GM23338 (cell line): Measurements from ENCODE around the gene ZNF585A. TPM values are rescaled to one million over a fixed set of nuclear protein-coding genes. Genes with fewer than 3 reads are reported as not detected.
A peak's percentile ranks its signal among the peaks of the same experiment; 100 is the strongest.
"Not testable (repeated sequence)": the region's sequence is repeated elsewhere in the genome, so short reads cannot be mapped to it uniquely, and the experiment has no call there.

Experiments used
- ATAC-seq: fragments of 200-7000 bp; cut with Tn5 transposase; 3 replicates; pipeline ENCODE4 v1.9.1; 2020
- DNase-seq: peaks from one replicate; pipeline ENCODE4 v3.0.0-alpha.2; 2015; ENCODE audit warnings: low spot score
- H2AFZ ChIP-seq: fragments of 200-600 bp; sonication (generic); 2 replicates; pipeline ENCODE4 v1.8.0; 2016; ENCODE audit warnings: antibody characterized with exemption, mild to moderate bottlenecking, moderate library complexity
- H3F3A ChIP-seq: fragments of 200-600 bp; sonication (generic); replicated peaks from 2 replicates; pipeline ENCODE4 v1.8.0; 2017; ENCODE audit warnings: antibody characterized with exemption, mixed run types, low read depth
- H3K27ac ChIP-seq: fragments of 200-600 bp; sonication (generic); 2 replicates; pipeline ENCODE4 v1.6.1; 2016; ENCODE audit warnings: low read depth
- H3K27me3 ChIP-seq: fragments of 200-600 bp; sonication (generic); 2 replicates; pipeline ENCODE4 v1.8.0; 2016; ENCODE audit warnings: mild to moderate bottlenecking, mixed run types, moderate library complexity; ENCODE audit not compliant: insufficient read depth
- H3K36me3 ChIP-seq: fragments of 200-600 bp; sonication (generic); 2 replicates; pipeline ENCODE4 v1.8.0; 2016; ENCODE audit warnings: mild to moderate bottlenecking; ENCODE audit not compliant: insufficient read depth
- H3K4me1 ChIP-seq: fragments of 200-600 bp; sonication (generic); 2 replicates; pipeline ENCODE4 v1.8.0; 2016; ENCODE audit warnings: mild to moderate bottlenecking, moderate library complexity; ENCODE audit not compliant: insufficient read depth
- H3K4me2 ChIP-seq: fragments of 200-600 bp; sonication (generic); 2 replicates; pipeline ENCODE4 v1.7.1; 2017; ENCODE audit warnings: mixed run types
- H3K4me3 ChIP-seq: fragments of 200-600 bp; sonication (generic); 2 replicates; pipeline ENCODE4 v1.6.1; 2016; ENCODE audit warnings: mixed run types
- H3K79me2 ChIP-seq: fragments of 200-600 bp; sonication (generic); replicated peaks from 2 replicates; pipeline ENCODE4 v1.8.0; 2017; ENCODE audit warnings: mild to moderate bottlenecking; ENCODE audit not compliant: insufficient read depth
- H3K9me2 ChIP-seq: fragments of 200-600 bp; sonication (generic); 2 replicates; pipeline ENCODE4 v1.8.0; 2017; ENCODE audit not compliant: insufficient read depth
- H4K20me1 ChIP-seq: fragments of 200-600 bp; sonication (generic); replicated peaks from 2 replicates; pipeline ENCODE4 v1.8.0; 2017; ENCODE audit warnings: mild to moderate bottlenecking; ENCODE audit not compliant: insufficient read depth
- H3K27ac Mint-ChIP-seq: 2 replicates; pipeline ENCODE4 v1.8.0; 2020; ENCODE audit warnings: inconsistent platforms, mild to moderate bottlenecking, moderate library complexity, mixed read lengths
- H3K27me3 Mint-ChIP-seq: 3 replicates; pipeline ENCODE4 v1.8.0; 2022; ENCODE audit warnings: low read depth, mild to moderate bottlenecking, moderate library complexity, mixed read lengths, inconsistent platforms; ENCODE audit not compliant: insufficient read depth, poor library complexity
- H3K36me3 Mint-ChIP-seq: 3 replicates; pipeline ENCODE4 v1.8.0; 2021; ENCODE audit warnings: low read depth, mild to moderate bottlenecking, inconsistent platforms, moderate library complexity, mixed read lengths
- H3K4me1 Mint-ChIP-seq: 3 replicates; pipeline ENCODE4 v1.8.0; 2020; ENCODE audit warnings: mild to moderate bottlenecking, inconsistent platforms, mixed read lengths
- H3K4me3 Mint-ChIP-seq: 3 replicates; pipeline ENCODE4 v1.8.0; 2021; ENCODE audit warnings: moderate library complexity, mild to moderate bottlenecking, inconsistent platforms, mixed read lengths
- H3K9me3 Mint-ChIP-seq: 3 replicates; pipeline ENCODE4 v1.8.0; 2020; ENCODE audit warnings: moderate library complexity, mild to moderate bottlenecking, inconsistent platforms, mixed read lengths
- ETS1 ChIP-seq: IDR thresholded peaks from 2 replicates; pipeline ENCODE4 v1.6.1; 2016; ENCODE audit warnings: antibody characterized with exemption
- EZH2 ChIP-seq: fragments of 200-600 bp; sonication (generic); IDR thresholded peaks from one replicate; pipeline ENCODE4 v1.8.0; 2017; ENCODE audit warnings: antibody characterized with exemption, mild to moderate bottlenecking, low read depth; ENCODE audit not compliant: unreplicated experiment
- ZNF462 ChIP-seq: fragments of 250-450 bp; sonication (Bioruptor Pico); IDR thresholded peaks from 2 replicates; pipeline ENCODE4 v1.5.0; 2020; ENCODE audit warnings: mild to moderate bottlenecking, moderate library complexity
- polyA plus RNA-seq: library from polyadenylated mRNA; unstranded; fragments of >200 nt; fragmentation: Nextera tagmentation; extraction: Ambion mirVana; gene quantifications from 2 replicates; pipeline ENCODE4 v1.2.1, GENCODE V29; 2016
- total RNA-seq: library from RNA; depleted of rRNA; stranded (reverse); fragments of >200 nt; shearing (Covaris generic); gene quantifications from 2 replicates; pipeline ENCODE4 v1.2.3, GENCODE V29; 2014

Gene ZNF585A
- total and polyA plus RNA-seq, 2 experiments from 2014 or later: 9.8 to 36.5 TPM

GRCh38 chr19:37127999-37128820 lies 44.3 kb downstream of the ZNF585A start:
- Histone ChIP-seq H3K36me3 (peaks cover 64% of the 10 kb centered on the region), H3K4me2 (no peak overlapping the region), H3K27me3 (no peaks in the 10 kb centered on the region), H3K79me2 (no peaks in the 10 kb centered on the region), H4K20me1 (no peaks in the 10 kb centered on the region), H3K27ac (peak overlapping the region; percentile 57), H3F3A (peaks cover 5% of the 10 kb centered on the region; the same call in 1 of the 2 replicates), H3K9me2 (no peaks in the 10 kb centered on the region), H2AFZ (no peak overlapping the region), H3K4me1 (no peaks in the 10 kb centered on the region), H3K4me3 (no peak overlapping the region; the same call in 1 of the 2 replicates)
- no peaks in the 10 kb centered on the region for H3K4me1 Mint-ChIP-seq
- H3K27me3 Mint-ChIP-seq: peaks cover 10% of the 10 kb centered on the region
- peak; percentile 25 for DNase-seq
- no peak for TF ChIP-seq EZH2
- no peak for TF ChIP-seq ZNF462 (CRISPR knock-in tag)
- TF ChIP-seq ETS1: no peak
- H3K9me3 Mint-ChIP-seq: peaks cover 100% of the 10 kb centered on the region
- H3K4me3 Mint-ChIP-seq: no peak overlapping the region
- ATAC-seq: no peak
- peaks cover 93% of the 10 kb centered on the region for H3K36me3 Mint-ChIP-seq
- no peak overlapping the region for H3K27ac Mint-ChIP-seq

- H3K4me1 ChIP-seq, H3K27ac ChIP-seq, H4K20me1 ChIP-seq, H3K4me3 ChIP-seq, H2AFZ ChIP-seq, ATAC-seq, H3K4me2 ChIP-seq, H3K79me2 ChIP-seq, H3K4me1 Mint-ChIP-seq, H3K4me3 Mint-ChIP-seq, H3K27ac Mint-ChIP-seq, DNase-seq, H3K9me2 ChIP-seq, H3F3A ChIP-seq, H3K27me3 ChIP-seq: not testable (repeated sequence)
- Mint-ChIP-seq H3K36me3 (peaks cover 59% of the 10 kb centered on the region), H3K9me3 (peaks cover 85% of the 10 kb centered on the region), H3K27me3 (peaks cover 10% of the 10 kb centered on the region)
- H3K36me3 ChIP-seq: peaks cover 30% of the 10 kb centered on the region
These were observed 50.4 kb downstream of the ZNF585A start for GRCh38 chr19:37122093-37122492.
